Nephron progenitor cell (in vitro differentiated cells): ENCODE data around the gene AGAP1.
A peak's percentile ranks its signal among the peaks of the same experiment; 100 is the strongest.

Experiments used
- DNase-seq: peaks from one replicate; pipeline ENCODE4 v3.0.0; 2021
- H3K27ac Mint-ChIP-seq: 2 replicates; pipeline ENCODE4 v1.8.0; 2021; ENCODE audit warnings: mild to moderate bottlenecking, moderate library complexity, mixed read lengths
- H3K27me3 Mint-ChIP-seq: 2 replicates; pipeline ENCODE4 v1.8.0; 2021; ENCODE audit warnings: mild to moderate bottlenecking, low read depth, mixed read lengths; ENCODE audit not compliant: poor library complexity
- H3K36me3 Mint-ChIP-seq: 2 replicates; pipeline ENCODE4 v1.8.0; 2021; ENCODE audit warnings: low read depth, mixed read lengths
- H3K4me1 Mint-ChIP-seq: 2 replicates; pipeline ENCODE4 v1.8.0; 2021; ENCODE audit warnings: mixed read lengths
- H3K4me3 Mint-ChIP-seq: 2 replicates; pipeline ENCODE4 v1.8.0; 2021; ENCODE audit warnings: mild to moderate bottlenecking, moderate library complexity, mixed read lengths
- H3K9me3 Mint-ChIP-seq: 2 replicates; pipeline ENCODE4 v1.8.0; 2021; ENCODE audit warnings: mild to moderate bottlenecking, moderate library complexity, mixed read lengths
- TF ChIP-seq, protein P1 (sequence below): fragments of 200-600 bp; sonication (generic); IDR thresholded peaks from 2 replicates; pipeline ENCODE4 v1.5.0; 2021; ENCODE audit warnings: antibody characterized with exemption

The AGAP1 gene

DNA sequence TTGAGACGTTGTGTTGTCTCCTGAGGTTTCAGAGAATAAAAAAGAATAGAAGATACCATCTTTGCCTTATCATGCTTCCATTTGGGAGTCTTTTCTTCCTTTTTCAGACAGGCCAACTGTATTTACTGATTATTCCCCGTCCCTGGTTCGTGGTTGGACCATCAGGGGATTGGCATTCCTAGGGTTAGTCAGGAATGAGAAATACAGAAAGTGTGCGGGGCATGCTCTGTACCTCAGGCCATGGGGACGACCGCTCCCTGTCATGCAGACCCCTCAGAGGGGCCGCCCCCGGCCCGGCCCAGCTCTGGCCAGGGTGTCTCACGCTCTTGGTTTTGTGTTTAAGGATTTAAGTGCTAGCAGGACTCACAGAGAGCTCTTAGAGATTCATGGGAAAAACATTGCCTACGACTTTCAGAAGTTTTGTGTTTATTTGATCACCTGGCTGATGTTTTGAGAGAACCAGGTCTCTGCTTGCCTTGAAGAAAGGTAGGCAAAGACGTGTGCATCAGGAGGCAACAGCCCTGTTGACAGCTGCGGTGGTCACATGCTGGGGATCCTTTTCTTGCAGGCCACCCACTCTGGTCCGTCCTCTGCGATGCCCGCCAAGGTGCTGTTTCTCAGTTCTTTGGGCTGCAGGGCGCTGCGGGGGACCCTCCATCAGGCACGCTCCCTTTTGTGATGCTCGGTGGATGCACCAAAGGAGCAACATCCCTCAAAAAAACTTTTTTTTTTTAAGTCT, 317.8 kb downstream of the AGAP1 start:
- Mint-ChIP-seq H3K4me3 (no peak overlapping the region), H3K27ac (peak overlapping the region; percentile 59), H3K27me3 (peaks cover 4% of the 10 kb centered on the region), H3K36me3 (peaks cover 59% of the 10 kb centered on the region), H3K9me3 (no peaks in the 10 kb centered on the region), H3K4me1 (no peaks in the 10 kb centered on the region)
- TF ChIP-seq, protein P1, sequence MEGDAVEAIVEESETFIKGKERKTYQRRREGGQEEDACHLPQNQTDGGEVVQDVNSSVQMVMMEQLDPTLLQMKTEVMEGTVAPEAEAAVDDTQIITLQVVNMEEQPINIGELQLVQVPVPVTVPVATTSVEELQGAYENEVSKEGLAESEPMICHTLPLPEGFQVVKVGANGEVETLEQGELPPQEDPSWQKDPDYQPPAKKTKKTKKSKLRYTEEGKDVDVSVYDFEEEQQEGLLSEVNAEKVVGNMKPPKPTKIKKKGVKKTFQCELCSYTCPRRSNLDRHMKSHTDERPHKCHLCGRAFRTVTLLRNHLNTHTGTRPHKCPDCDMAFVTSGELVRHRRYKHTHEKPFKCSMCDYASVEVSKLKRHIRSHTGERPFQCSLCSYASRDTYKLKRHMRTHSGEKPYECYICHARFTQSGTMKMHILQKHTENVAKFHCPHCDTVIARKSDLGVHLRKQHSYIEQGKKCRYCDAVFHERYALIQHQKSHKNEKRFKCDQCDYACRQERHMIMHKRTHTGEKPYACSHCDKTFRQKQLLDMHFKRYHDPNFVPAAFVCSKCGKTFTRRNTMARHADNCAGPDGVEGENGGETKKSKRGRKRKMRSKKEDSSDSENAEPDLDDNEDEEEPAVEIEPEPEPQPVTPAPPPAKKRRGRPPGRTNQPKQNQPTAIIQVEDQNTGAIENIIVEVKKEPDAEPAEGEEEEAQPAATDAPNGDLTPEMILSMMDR = no peak
- no peak for DNase-seq

DNA sequence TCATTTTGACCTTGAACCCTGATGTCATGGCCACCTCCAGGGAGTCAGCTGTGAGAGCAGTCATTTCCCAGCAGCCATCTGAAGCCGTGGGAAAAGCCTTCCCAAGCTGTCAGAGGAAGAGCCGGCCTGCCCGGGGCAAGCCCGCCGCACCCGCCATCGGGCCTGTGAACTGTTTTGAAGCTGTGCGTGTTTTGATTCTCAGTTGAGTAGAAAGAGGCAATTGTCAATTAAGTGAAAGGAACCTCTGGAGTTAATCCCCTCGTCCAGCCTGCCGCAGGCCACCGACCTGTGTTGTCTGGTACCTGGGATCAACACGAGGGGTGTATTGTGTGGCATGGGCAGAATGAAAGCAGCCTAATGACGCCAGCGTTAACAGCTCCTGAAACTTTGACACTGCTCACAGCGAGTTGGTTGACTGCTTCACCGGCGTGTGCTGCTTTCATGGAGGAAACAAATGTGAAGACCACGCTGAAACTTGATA, 318.4 kb downstream of the AGAP1 start:
- H3K4me1 Mint-ChIP-seq = no peaks in the 10 kb centered on the region
- H3K4me3 Mint-ChIP-seq = no peak overlapping the region
- TF ChIP-seq, protein P1 = no peak
- peaks cover 4% of the 10 kb centered on the region for H3K27me3 Mint-ChIP-seq
- H3K27ac Mint-ChIP-seq = peak overlapping the region; percentile 59
- H3K9me3 Mint-ChIP-seq = no peaks in the 10 kb centered on the region
- no peak for DNase-seq
- peaks cover 54% of the 10 kb centered on the region for H3K36me3 Mint-ChIP-seq

DNA sequence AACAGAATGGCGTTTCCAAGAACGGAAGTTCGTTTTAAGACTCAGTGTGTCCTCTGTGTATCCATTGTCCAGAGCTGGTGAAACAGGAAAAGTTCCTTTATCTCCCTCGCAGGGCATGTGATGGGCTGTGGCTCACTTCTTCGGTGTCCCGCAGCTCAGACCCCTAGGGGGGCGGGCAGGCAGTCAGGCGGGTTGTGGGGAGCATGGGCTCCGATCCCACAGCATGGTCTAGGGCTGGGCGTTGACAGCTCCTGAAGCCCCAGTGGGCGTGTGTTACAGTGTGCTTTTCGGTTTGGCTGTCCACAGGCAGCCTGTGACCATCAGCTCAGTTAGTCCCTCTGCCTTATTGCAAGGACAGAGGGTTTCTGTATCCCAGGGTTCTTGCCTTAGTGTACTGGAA, 319.6 kb downstream of the AGAP1 start:
- Mint-ChIP-seq H3K27me3 (peaks cover 4% of the 10 kb centered on the region), H3K4me1 (no peaks in the 10 kb centered on the region)

DNA sequence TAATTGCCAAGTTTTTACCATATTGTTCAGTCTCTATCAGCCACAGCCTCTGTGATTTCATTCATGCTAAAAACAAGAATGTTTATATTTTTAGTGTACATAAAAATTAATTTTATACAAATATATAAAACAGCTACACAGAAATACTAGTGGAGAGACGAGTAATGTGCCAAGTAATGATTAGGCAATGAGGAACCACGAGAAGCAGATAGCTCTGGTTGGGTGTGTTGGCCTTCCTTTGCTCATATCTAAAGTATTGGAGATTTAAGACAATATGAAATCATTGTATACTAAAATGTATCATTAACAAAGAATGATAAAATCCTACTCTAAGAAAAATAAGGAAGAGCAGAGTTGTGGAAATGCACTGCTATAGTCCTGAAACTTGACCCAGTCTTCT, 326.7 kb downstream of the AGAP1 start:
- Mint-ChIP-seq H3K27ac (no peak overlapping the region), H3K4me3 (no peak overlapping the region), H3K36me3 (peaks cover 33% of the 10 kb centered on the region), H3K4me1 (no peaks in the 10 kb centered on the region), H3K9me3 (no peaks in the 10 kb centered on the region), H3K27me3 (no peaks in the 10 kb centered on the region)
- TF ChIP-seq, protein P1 = no peak
- no peak for DNase-seq

More for the DNA sequence above, 319.6 kb downstream of the AGAP1 start:
- TF ChIP-seq, protein P1 = no peak
- no peak for DNase-seq
- no peak overlapping the region for H3K4me3 Mint-ChIP-seq
- H3K9me3 Mint-ChIP-seq = no peaks in the 10 kb centered on the region
- no peak overlapping the region for H3K27ac Mint-ChIP-seq
- peaks cover 53% of the 10 kb centered on the region for H3K36me3 Mint-ChIP-seq

DNA sequence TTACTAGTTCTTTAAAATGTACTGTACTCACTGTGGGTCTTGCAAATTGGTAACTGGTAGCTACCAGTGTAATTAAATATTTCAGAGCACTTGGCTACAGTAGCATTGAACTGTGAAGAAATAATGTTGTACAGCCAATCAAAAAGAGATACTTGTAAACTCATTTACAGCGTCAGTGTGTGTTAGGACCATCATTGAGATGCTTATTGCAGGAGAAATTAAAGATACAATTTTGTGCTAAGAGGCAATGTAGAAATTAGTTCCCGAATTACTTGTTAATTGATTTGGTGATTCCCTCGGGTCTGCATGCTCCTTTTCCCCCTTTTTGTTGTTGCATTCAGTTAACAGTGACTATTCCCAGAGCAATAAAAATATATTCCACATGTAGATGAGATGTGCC, 330.5 kb downstream of the AGAP1 start:
- Mint-ChIP-seq H3K4me1 (peaks cover 19% of the 10 kb centered on the region), H3K4me3 (no peak overlapping the region), H3K27ac (no peak overlapping the region), H3K27me3 (no peaks in the 10 kb centered on the region), H3K36me3 (peaks cover 29% of the 10 kb centered on the region), H3K9me3 (no peaks in the 10 kb centered on the region)
- TF ChIP-seq, protein P1 = no peak
- DNase-seq = no peak

DNA sequence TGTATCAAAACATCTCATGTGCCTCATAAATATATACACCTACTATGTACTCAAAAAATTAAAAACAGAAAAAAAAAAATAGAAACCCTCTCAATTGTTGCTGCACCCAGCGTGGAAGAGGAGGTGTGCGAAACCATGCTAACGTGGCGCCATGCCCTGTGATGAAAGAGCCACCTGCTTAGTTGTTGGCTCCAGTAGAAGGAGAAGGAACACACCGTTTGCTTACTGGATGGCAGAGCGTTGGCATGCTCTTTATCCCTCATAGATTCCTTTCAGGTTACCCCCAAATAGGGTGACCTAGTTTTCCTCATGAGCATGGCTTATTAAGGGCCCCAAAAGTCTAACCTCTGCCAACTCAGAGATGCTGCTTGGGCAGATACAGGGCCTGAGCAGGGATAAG, 332.1 kb downstream of the AGAP1 start:
- peaks cover 35% of the 10 kb centered on the region for H3K36me3 Mint-ChIP-seq
- H3K27ac Mint-ChIP-seq = no peak overlapping the region
- no peaks in the 10 kb centered on the region for H3K9me3 Mint-ChIP-seq
- H3K27me3 Mint-ChIP-seq = no peaks in the 10 kb centered on the region
- H3K4me3 Mint-ChIP-seq = no peak overlapping the region
- TF ChIP-seq, protein P1 = no peak
- H3K4me1 Mint-ChIP-seq = peaks cover 19% of the 10 kb centered on the region
- DNase-seq = no peak
